Measurements from ENCODE around the gene ZNF326. TPM values are rescaled to one million over a fixed set of nuclear protein-coding genes. Genes with fewer than 3 reads are reported as not detected.
"Not testable (repeated sequence)": the region's sequence is repeated elsewhere in the genome, so short reads cannot be mapped to it uniquely, and the experiment has no call there.

Gene ZNF326
- total RNA-seq, 1 experiment from 2014 or later = 6.3 TPM

DNA sequence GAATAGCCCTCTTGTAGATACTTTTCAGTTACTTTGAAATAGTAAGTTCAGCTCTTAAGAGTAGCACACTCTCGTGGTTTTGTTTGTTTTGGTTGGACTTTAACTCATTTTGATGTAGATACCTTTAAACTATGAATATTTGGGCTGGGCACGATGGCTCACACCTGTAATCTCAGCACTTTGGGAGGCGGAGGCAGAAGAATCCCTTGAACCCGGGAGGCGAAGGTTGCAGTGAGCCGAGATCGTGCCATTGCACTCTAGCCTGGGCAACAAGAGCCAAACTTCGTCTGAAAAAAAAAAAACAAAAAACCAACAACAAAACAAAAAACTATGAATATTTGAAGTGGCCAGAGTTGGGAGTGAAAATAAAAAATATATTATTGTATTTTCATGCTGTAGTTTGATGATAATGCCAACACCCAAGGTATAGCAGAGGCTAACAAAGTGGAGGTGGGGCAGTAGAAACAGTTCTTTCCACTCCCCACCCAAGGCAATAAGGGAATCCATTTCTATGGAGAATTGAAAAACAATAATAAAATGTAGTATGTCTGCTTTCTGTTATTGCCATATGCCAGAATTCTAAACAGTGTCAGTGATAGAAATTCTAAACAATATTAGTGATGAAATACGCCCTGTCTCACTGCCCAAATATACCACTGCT lies 1.7 kb downstream of the ZNF326 start:
- DNase-seq (ENCODE audit: low read depth) = no peak

DNA sequence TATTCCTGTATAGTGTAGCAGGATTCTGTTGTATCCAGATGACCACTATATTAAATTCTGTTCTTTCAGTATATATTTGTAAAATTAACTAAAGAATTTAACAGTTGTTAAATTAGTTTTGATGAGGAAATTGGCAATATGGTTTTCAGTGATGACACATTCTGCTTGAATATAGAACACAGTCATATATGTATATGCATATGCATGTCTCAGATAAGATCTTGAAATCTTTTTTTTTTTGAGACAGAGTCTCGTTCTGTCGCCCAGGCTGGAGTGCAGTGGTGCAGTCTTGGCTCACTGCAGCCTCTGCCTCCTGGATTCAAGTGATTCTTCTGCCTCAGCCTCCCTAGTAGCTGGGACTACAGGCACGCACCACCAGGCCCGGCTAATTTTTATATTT lies 2.2 kb downstream of the ZNF326 start:
- DNase-seq (ENCODE audit: low read depth) = not testable (repeated sequence)

DNA sequence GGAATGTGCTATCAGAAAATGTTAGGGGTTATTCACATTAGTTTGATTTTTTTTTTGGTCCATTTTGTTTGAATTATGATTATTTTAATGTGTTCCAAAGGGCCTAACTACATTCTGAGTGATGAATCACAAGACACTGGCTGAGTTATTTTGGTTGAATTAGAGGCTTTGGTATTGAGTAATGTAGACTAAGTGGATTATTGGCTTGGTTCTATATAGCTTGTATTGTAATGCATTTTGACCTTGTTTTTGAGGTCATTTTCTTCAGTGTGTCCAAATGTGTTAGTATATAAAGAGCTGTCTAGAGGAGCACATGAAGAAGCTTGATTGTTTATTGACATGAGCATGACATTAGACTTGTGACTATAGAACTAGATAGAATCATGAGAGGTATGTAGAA lies 3.4 kb downstream of the ZNF326 start:
- no peak for DNase-seq (ENCODE audit: low read depth)

DNA sequence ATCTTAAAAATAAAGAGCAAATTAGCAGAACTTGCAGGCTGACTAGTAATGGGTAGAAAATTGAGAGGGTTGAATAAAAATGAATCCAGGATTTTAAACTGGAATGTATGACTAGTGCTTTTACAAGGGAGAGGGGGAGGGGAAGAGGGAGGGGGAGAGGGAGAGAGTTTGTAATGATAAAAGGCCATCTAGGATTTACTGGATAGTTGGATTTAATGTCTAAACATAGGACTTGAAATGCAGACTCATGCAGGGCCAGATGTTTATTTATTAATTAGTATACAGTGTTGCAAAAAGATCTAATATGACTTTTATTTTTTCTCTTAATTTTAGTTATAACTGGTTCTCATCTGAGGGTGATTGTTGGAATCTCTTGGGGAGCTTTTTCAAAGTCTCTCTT lies 4.3 kb downstream of the ZNF326 start:
- DNase-seq (ENCODE audit: low read depth) = no peak

DNA sequence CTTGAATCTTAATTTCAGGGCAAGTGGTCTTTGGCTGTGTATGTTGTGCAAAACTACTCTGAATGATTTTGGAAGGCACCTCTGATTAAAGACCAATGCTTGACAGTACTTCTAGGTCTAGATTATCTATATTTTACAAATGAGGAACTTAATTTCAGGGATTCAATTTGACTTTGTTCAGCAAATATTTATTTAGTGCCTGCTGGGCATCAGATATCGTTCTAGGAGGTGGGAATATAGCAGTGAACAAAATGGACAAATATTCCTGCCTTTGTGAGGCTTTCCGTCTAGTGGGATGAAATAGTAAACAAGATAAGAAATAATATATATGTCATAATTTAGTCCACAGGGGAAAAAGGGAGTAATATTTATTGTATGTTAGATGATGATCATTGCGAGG lies 4.7 kb downstream of the ZNF326 start:
- no peak for DNase-seq (ENCODE audit: low read depth)

DNA sequence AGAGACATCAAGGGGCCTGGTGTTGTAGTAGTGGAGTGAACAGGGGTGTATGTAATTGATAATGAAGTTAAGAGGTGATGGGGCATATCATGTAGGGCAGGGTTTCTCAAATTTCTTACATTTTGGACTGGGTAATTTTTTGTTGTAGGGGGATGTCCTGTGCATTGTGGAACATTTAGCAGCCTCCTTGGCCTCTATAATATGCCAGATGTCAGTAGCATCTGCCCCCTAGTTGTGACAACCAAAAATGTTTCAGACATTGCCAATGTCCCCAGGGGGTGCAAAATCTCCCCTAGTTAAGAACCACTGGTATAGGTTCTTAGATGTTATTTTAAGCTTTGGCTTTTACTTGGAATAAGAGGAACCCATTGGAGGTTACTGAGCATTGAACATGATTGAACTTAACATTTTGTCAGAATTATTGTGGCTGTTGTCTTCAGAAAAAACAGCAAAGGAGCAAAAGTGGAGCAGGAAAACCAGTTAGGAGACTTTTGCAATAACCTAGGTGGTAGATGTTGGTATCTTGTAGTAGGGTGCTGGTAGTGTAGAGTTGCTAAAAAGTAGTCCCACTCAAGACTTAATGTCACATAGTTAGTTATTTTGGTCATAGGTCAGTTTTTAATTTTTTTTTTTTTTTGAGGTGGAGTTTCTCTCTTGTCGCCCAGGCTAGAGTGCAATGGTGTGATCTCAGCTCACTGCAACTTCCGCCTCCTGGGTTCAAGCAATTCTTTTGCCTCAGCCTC lies 6.2 kb downstream of the ZNF326 start:
- no peak for DNase-seq (ENCODE audit: low read depth)

DNA sequence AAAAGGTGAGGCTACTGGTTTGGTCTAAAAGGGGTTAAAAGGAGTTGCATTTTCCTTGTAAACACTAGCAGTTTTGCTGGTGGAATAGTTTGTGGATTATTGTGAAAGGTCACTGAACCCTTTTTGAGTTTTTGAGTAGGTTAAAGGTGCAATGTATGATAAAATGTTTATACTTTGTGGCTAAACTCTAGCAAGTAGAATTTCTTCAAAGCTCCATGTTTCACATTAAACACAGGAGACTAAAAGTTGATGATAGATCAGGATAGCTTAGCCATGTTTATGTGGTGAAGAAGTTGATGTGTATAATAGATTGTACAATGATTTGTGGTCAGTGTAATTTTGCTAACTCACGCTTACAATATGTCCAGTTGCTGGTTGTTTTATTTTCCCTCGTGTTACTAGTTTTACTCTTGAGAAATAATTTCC lies 13.1 kb downstream of the ZNF326 start:
- DNase-seq (ENCODE audit: low read depth) = no peak

DNA sequence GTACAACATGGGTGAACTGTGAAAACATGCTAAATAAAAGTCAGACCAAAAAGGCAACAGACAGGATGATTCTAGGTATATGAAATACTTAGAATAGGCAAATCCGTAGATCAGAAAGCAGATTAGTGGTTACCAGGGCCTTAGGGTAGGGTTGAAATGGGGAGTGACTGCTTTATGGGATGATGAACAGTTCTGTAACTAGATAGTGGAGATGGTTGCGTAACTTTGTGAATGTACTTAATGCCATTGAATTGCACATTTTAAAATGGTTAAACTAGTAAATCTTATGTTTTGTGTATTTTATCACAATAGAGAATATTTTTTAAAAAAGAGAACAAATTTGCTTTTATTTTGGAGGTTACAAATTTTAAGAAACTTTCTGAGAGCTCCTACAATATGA lies 17.4 kb downstream of the ZNF326 start:
- DNase-seq (ENCODE audit: low read depth) = no peak

DNA sequence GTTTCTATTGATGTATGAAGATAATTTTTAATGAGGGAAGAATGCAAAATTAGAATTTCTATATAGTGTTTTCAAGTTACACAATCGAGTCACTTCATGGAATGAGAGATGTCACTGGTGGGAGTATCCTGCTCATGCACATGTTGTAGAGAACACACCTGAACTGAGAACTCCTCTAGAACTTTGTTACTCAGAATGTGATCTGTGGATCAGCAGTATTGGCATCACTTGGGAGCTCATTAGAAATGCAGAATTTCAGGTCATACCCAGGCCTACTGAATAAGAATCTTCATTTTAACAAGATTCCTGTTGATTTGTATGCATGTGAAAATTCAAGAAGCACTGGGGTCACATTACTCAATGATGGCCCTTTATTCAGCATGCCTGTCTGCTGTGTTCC lies 28.8 kb downstream of the ZNF326 start:
- DNase-seq (ENCODE audit: low read depth) = no peak

DNA sequence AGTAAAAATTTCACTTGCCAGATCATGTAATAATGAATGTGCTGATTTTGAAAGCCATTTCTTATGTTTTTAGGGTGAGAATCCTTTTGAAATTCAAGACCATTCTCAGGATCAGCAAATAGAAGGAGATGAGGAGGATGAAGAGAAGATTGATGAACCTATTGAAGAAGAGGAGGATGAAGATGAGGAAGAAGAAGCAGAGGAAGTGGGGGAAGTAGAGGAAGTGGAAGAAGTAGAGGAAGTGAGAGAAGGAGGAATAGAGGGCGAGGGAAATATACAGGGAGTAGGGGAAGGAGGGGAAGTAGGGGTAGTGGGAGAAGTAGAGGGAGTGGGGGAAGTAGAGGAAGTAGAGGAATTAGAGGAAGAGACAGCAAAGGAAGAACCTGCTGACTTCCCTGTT lies 32.4 kb downstream of the ZNF326 start:
- no peak for DNase-seq (ENCODE audit: low read depth)

DNA sequence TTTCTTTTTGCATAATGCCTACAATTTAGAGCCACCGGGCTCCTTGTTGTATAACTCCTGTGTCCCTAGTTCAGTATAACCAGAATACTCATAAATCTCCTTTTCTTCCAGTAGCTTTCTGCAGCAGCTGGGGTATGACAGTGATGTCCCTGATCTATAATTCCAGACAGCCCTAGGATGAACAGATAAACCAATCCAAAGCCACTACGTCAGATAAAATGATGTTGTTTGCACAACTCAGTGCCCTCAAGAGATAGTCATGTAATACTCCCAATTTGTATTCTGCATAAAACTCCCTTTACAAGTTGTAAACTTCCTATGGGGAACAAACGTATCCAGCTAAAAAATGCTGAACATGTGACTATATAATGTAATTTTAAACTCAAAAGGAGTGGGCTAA lies 44.7 kb downstream of the ZNF326 start:
- no peak for DNase-seq (ENCODE audit: low read depth)

DNA sequence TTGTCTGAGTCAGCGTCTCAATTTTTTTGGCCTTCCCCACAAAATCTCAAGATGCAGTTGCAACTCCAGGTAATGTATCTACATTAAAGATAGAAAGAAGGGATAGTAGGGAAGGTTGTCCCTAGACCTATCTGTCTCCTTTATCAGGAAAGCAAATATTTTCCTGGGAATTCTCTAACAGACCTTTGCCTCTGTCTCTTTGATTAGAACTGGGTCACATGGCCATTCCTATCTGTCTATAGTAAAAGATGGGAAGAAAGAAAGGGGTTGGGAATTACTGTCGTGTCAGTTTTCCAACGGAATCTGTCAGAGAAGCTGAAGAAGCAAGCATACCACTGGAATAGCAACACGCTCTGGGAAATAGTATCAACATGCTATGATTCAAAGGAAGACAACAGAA lies 48.7 kb downstream of the ZNF326 start:
- DNase-seq (ENCODE audit: low read depth) = no peak

DNA sequence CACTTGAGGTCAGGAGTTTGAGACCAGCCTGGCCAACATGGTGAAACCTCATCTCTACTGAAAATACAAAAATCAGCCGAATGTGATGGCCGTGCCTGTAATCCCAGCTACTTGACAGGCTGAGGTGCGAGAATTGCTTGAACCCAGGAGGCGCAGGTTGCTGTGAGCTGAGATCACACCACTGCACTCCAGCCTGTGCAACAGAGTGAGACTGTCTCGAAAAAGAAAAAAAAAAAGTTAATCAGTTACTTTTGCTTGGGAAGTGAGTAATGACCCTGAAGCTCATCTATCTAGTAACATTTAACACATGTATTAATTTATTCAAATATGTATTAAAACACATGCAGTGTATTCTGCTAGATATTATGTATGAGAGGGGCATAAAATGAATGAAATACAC lies 49.4 kb downstream of the ZNF326 start:
- no peak for DNase-seq (ENCODE audit: low read depth)

DNA sequence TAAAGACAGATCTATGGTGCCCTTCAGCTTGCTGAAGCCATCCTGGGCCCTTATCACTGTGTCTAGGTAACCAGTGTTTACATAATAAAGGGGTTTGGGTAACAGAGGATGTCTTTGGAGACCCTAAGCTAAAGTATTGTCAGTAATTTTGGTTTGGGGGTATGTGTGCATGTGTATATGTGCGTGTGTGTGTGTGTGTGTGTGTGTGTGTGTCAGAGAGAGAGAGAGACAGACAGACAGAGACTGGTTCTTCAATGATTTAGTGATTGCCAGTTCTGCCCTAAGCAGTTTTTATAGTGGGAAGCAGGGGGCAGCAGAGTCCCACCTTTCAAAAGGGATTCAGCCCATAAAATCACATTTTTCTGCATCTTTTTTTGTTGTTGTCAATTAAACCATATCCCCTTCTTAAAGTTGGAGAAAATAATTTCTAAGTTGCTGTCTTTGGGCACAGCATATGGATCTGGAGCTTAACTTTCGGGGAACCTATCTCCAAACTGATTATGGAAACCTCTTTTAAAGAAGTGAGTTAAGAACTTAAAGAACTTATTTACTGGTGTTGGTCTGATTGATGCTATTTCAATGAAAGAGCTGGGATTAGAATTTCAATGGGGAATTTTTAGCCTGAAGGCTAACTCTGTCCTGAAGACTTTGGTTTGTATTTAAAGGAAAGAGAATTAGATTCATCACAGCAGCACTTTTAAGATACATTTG lies 51.1 kb downstream of the ZNF326 start:
- DNase-seq (ENCODE audit: low read depth) = peak; percentile 41

DNA sequence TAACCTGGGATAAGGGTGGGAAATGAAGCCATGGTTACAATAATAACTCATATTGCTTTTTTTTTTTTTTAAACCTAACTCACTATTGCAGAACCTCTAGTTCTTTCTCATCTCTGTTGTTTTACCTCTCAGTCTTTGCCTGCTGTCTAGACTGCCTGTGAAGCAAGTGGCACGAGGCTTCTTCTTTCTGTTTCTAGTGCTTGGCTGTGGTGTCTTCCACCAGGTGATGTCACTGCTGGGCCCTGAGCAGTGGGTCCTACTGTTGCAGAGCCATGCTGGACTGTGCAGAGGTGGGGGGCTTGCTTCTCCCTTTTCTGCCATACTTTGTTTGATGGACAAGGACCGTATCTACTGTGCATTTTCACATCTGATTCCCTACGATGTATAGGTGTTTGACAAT lies 51.7 kb downstream of the ZNF326 start:
- peak; percentile 13 for DNase-seq (ENCODE audit: low read depth)

DNA sequence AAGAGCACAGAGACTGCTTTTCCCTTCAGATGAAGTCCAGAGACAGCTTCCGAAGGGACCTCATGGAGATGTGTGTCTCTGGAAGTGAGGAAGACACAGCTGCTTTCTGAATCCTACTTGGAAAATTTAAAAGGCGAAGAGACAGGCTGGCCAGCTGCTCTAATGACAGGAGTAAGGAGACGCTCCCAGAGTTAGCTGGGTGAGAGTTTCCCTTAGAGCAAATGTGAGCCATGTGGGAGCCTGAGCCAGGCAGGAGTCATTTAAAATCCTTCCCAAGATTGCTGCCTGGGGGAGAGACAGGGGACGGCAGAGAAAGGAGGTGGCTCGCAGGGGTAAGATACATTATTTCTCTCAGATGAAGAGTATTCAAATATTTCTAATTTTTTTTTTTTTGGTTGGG lies 53.1 kb downstream of the ZNF326 start:
- DNase-seq (ENCODE audit: low read depth) = no peak

DNA sequence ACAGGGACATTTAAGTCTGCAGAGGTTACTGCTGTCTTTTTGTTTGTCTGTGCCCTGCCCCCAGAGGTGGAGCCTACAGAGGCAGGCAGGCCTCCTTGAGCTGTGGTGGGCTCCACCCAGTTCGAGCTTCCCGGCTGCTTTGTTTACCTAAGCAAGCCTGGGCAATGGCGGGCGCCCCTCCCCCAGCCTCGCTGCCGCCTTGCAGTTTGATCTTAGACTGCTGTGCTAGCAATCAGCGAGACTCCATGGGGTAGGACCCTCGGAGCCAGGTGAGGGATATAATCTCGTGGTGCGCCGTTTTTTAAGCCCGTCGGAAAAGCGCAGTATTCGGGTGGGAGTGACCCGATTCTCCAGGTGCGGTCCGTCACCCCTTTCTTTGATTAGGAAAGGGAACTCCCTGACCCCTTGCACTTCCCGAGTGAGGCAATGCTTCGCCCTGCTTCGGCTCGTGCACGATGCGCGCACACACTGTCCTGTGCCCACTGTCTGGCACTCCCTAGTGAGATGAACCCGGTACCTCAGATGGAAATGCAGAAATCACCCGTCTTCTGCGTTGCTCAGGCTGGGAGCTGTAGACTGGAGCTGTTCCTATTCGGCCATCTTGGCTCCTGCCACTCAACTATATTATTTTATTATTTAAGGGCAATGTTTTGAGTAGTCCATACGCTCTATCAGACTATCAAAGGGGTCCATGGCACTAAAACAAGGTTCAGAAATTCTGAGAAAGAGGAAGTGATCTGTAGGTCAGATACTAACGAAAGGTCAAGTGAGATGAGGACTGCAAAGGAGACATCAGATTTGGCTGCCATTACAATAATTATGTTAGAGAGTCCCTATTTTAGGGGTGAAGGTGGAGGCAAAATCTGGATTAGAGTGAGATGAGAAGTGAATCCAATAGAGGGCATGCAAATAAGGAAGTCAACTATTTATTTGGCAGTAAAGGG lies 68.1 kb downstream of the ZNF326 start:
- DNase-seq (ENCODE audit: low read depth) = not testable (repeated sequence)

DNA sequence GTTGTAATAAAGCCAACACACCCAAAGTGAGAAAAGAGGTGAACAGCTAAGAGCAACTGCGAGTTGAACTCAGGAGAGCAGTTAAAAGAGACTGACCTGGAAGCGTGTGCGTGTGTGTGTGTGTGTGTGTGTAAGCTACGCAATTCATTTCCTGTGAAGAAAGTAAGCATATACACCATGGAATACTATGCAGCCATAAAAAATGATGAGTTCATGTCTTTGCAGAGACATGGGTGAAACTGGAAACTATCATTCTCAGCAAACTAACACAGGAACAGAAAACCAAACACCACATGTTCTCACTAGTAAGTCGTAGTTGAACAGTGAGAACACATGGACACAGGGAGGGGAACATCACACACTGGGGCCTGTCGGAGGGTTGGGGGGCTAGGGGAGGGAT lies 69.2 kb downstream of the ZNF326 start:
- DNase-seq (ENCODE audit: low read depth) = not testable (repeated sequence)

DNA sequence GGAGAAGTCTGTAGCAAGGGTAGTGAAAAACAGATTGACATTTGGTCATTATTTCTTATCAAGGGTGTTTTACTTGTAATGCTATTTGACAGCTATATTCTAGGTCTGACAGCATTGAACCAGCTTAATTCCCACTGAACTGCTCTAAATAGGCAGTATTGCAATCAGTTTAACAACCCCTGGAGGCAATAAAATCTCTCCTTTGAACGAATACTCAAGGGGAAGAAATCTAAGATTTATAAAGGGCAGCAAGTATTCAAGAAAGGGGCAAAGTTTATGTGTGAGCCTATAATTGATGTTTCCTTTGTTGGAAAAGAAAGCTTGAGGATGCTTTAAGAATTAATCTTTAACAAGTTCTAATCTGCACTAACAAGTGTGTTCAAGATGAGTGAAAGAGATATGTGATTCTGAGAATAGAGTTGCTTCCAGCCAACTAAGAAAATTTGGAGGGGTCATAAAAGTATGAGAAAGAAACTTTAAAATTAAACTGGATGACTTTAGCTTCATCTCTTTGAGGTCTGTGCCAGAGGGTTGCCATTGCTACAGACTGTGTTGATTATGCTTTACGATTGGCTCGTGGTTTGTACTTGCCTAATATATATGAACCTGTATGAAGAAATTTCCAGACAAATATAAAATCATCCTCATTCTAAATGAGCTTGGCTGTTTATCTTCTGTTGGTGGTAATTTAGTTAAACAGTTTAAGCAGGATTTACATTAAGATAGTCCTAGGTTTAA lies 72.5 kb downstream of the ZNF326 start:
- DNase-seq (ENCODE audit: low read depth) = no peak

DNA sequence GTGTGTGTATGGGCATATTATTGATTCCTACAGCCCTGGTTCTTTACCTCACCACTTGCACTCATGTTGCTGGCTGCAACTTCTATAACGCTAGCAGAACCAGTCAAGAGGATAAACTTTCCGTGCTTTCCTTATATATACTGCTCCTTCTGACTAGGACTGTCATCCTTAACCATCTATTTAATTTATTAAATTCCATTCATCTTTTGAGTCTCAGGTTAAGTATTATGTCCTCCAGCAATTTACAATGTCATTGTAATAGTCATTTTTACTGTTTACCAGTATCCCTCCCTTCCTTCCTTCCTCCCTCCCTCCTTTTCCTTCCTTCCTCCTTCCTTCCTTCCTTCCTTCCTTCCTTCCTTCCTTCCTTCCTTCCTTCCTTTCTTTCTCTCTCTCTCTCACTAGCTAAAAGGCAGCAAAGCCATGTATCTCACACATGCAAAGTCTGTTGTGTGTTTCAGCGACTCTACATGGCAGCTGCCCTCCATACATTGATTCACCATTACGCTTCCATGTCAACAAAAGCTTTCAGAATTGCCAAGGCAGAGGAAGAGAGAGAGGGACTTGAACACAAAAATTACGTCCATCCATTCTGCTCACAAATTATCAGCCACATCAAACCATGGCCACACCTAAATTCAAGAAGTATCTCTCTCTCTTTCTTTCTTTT lies 73.8 kb downstream of the ZNF326 start:
- no peak for DNase-seq (ENCODE audit: low read depth)

DNA sequence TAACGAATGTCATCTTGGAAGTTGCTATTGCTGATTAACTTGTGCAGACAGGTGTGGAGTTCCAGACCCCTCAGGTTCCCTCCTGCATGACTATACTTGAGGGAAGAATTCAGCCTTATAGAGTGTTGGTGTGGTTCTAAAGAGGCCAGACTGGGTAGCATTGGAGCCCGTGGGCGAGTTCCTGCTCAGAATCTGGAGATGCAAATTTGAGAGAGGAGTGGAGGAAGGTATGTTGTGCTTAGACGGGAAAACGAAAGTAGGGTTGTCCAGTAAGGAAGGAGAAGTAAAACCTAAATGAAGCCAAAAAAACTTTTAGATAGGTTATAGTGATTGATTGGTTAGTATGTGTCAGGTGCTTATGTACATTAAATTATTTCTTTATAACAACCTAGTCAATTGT lies 79.2 kb downstream of the ZNF326 start:
- DNase-seq (ENCODE audit: low read depth) = no peak

All from Daoy (cell line).